ENCODE measurements around the gene OPCML. TPM values are rescaled to one million over a fixed set of nuclear protein-coding genes. Genes with fewer than 3 reads are reported as not detected.

OPCML gene
- total and polyA plus RNA-seq, 7 donors, result 0.01 to 0.80 (median 0.07) TPM; not detected in 4

GRCh38 chr11:133418218-133418617 is 114.1 kb downstream of the OPCML start:
- Histone ChIP-seq H3K9me3 (no peaks in the 10 kb centered on the region), H3K36me3 (ENCODE audit: insufficient read depth in 1 of 2, low read depth in 1 of 2) (no peaks in the 10 kb centered on the region), H3K4me1 (no peaks in the 10 kb centered on the region), H3K27me3 (ENCODE audit: insufficient read depth in 3 of 3, low read length in 2 of 3) (no peaks in the 10 kb centered on the region), H3K4me3 (no peak overlapping the region), H3K27ac (no peak overlapping the region)
- ATAC-seq (no peak), DNase-seq (no peak)
- intact Hi-C loops (cut with DNase I), result no loop called here
- no peak for TF ChIP-seq CTCF (IDR thresholded peaks at IDR 0.05)

DNA sequence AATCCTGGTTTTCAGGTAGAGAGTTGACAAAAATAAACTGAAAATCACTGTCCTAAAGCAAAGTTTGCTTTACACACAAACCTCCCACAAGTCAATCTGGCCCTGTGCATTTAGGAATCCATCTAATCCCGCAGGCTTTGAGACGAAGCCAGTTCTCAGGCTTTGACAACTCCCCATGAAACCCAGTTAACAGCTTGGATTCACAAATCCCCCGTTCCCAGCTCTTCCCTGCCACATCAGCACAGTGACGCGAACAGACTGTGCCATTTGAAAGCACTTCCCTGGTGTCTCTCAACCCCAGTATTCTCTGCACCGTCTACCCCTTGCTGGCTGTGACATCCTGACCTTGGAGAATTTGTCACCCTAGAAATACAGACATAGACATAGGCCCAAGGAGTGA is 117.8 kb downstream of the OPCML start:
- intact Hi-C loops (cut with DNase I), result no loop called here
- no peaks in the 10 kb centered on the region for H3K4me1 ChIP-seq
- DNase-seq (no peak), ATAC-seq (no peak)
- H3K27ac ChIP-seq, result no peak overlapping the region
- H3K4me3 ChIP-seq, result no peak overlapping the region
- 32 to 40% (median 34%) methylated on average over 6 of the region's 6 CpGs for WGBS, 3 donors
- peaks cover 0 to 2% (median 0%) of the 10 kb centered on the region in 3 donors for H3K27me3 ChIP-seq (ENCODE audit: insufficient read depth in 3 of 3, low read length in 2 of 3)
- H3K36me3 ChIP-seq (ENCODE audit: insufficient read depth in 1 of 2, low read depth in 1 of 2), result no peaks in the 10 kb centered on the region
- no peak for TF ChIP-seq CTCF (IDR thresholded peaks at IDR 0.05)
- H3K9me3 ChIP-seq, result no peaks in the 10 kb centered on the region

DNA sequence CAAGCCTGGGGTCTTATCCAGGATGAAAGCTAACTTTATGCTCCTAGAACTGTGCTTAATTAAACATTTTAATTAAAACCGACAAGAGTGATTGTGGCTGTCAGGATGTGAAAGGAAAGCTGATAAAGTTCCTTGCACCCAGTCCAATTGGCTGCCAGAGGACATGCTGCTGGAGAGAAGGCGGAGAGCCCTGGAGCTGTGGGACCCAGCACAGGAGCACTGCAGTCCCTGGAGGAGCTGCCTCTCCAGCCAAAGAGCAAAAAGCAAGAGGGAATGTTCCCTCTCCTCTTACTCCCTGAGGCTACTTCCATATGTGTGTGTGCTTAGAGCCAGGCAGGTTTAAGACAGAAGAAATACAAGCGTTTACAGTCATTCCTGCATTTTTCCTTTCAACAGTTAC is 118.6 kb downstream of the OPCML start:
- Histone ChIP-seq H3K4me3 (no peak overlapping the region), H3K9me3 (no peaks in the 10 kb centered on the region), H3K27ac (no peak overlapping the region), H3K36me3 (ENCODE audit: insufficient read depth in 1 of 2, low read depth in 1 of 2) (no peaks in the 10 kb centered on the region), H3K27me3 (ENCODE audit: insufficient read depth in 3 of 3, low read length in 2 of 3) (peaks cover 0 to 2% (median 0%) of the 10 kb centered on the region in 3 donors), H3K4me1 (no peaks in the 10 kb centered on the region)
- no peak for ATAC-seq
- intact Hi-C loops (cut with DNase I), result no loop called here
- WGBS, 3 donors, result 69 to 80% (median 79%) methylated on average over 3 of the region's 3 CpGs
- TF ChIP-seq CTCF (IDR thresholded peaks at IDR 0.05), result no peak
- DNase-seq, result no peak

- H3K36me3 ChIP-seq (ENCODE audit: insufficient read depth in 1 of 2, low read depth in 1 of 2), result no peaks in the 10 kb centered on the region
- no peak for ATAC-seq
- no peaks in the 10 kb centered on the region for H3K9me3 ChIP-seq
- H3K4me3 ChIP-seq, result no peak overlapping the region
- H3K27me3 ChIP-seq (ENCODE audit: insufficient read depth in 3 of 3, low read length in 2 of 3), result peaks cover 0 to 2% (median 0%) of the 10 kb centered on the region in 3 donors
- no peak for TF ChIP-seq CTCF (IDR thresholded peaks at IDR 0.05)
- WGBS, 3 donors, result 59 to 61% (median 60%) methylated on average over 5 of the region's 5 CpGs
- no peak for DNase-seq
- no peaks in the 10 kb centered on the region for H3K4me1 ChIP-seq
- H3K27ac ChIP-seq, result no peak overlapping the region
- intact Hi-C loops (cut with DNase I), result no loop called here
Observed at GRCh38 chr11:133409799-133410198, 122.5 kb downstream of the OPCML start.

GRCh38 chr11:133408936-133409335 is 123.4 kb downstream of the OPCML start:
- Histone ChIP-seq H3K9me3 (no peaks in the 10 kb centered on the region), H3K36me3 (ENCODE audit: insufficient read depth in 1 of 2, low read depth in 1 of 2) (no peaks in the 10 kb centered on the region), H3K27me3 (ENCODE audit: insufficient read depth in 3 of 3, low read length in 2 of 3) (peaks cover 0 to 2% (median 2%) of the 10 kb centered on the region in 3 donors), H3K27ac (no peak overlapping the region), H3K4me3 (no peak overlapping the region), H3K4me1 (no peaks in the 10 kb centered on the region)
- ATAC-seq (no peak), DNase-seq (no peak)
- 81% methylated on average over 9 of the region's 9 CpGs for WGBS, 3 donors
- intact Hi-C loops (cut with DNase I), result no loop called here
- no peak for TF ChIP-seq CTCF (IDR thresholded peaks at IDR 0.05)

Data from psoas muscle (tissue), 8 donors.